A549 (cell line): ENCODE measurements around the gene RHBDL1. TPM values are rescaled to one million over a fixed set of nuclear protein-coding genes. Genes with fewer than 3 reads are reported as not detected.

Experiments
- ATAC-seq, 2 experiments: fragments of 200-7000 bp in 1 of 2; fragments of >200 bp in 1 of 2; cut with Nextera tagmentation in 1 of 2; cut with Tn5 transposase in 1 of 2; 3 replicates each; pipeline versions ENCODE4 v1.8.0 to v1.9.1; 2018 to 2020; ENCODE audit warnings: mild to moderate bottlenecking in 1 of 2, moderate library complexity in 1 of 2
- CTCF ChIA-PET: fragments of 300-600 bp; sonication (Branson Sonifier 250); formaldehyde crosslinking; extraction: SDS; loops from one replicate; lab custom pipeline; 2021; ENCODE audit warnings: antibody characterized with exemption, inconsistent platforms; lab: Yijun Ruan, JAX
- POLR2A ChIA-PET: fragments of 350-600 bp; formaldehyde crosslinking; extraction: SDS; loops from one replicate; lab custom pipeline; 2021; ENCODE audit warnings: antibody characterized with exemption, inconsistent platforms; lab: Yijun Ruan, JAX
- DNase-seq, 2 experiments: peaks; one replicate each; pipeline versions ENCODE4 v3.0.0 to v3.0.0-alpha.2; 2011 to 2016; ENCODE audit warnings: low read depth in 1 of 2, low spot score in 1 of 2
- FAIRE-seq: peaks from 2 replicates; lab custom pipeline; 2011; peaks lifted over from hg19 to GRCh38; lab: Jason Lieb, UNC
- H3K27ac ChIP-seq, 2 experiments: fragments of >200 bp; sonication (Bioruptor Twin); formaldehyde crosslinking; 3 replicates each; pipeline ENCODE4 v1.5.1; 2016 to 2017
- H3K4me1 ChIP-seq: fragments of >200 bp; sonication (Bioruptor Twin); formaldehyde crosslinking; 3 replicates; pipeline ENCODE4 v1.6.1; 2016
- H3K4me2 ChIP-seq: fragments of >200 bp; sonication (Bioruptor Twin); formaldehyde crosslinking; 3 replicates; pipeline ENCODE4 v1.6.1; 2016
- H3K4me3 ChIP-seq: fragments of >200 bp; sonication (Bioruptor Twin); formaldehyde crosslinking; 3 replicates; pipeline ENCODE4 v1.5.1; 2016
- H3K9me3 ChIP-seq: fragments of >200 bp; sonication (Bioruptor Twin); formaldehyde crosslinking; 3 replicates; pipeline ENCODE4 v1.6.1; 2016
- CEBPB ChIP-seq, 2 experiments: fragments of >200 bp in 1 of 2; sonication (Bioruptor Twin) in 1 of 2; formaldehyde crosslinking in 1 of 2; IDR thresholded peaks; 2 replicates each; pipeline ENCODE4 v1.6.1; 2012 to 2016
- CHD4 ChIP-seq: fragments of 200-600 bp; sonication (generic); IDR thresholded peaks from 2 replicates; pipeline ENCODE4 v1.6.1; 2016; ENCODE audit warnings: antibody characterized with exemption, mild to moderate bottlenecking, borderline replicate concordance
- ESRRA ChIP-seq: fragments of 150-350 bp; IDR thresholded peaks from 2 replicates; pipeline ENCODE4 v1.6.1; 2014; ENCODE audit warnings: mild to moderate bottlenecking, low read length, borderline replicate concordance
- GATA3 ChIP-seq: IDR thresholded peaks from 2 replicates; pipeline ENCODE4 v1.6.1; 2012; ENCODE audit warnings: borderline replicate concordance
- HDAC2 ChIP-seq: fragments of 200-600 bp; sonication (generic); IDR thresholded peaks from 2 replicates; pipeline ENCODE4 v1.6.1; 2016
- HOXA7 ChIP-seq: fragments of 250-450 bp; sonication (Bioruptor Pico); IDR thresholded peaks from 2 replicates; pipeline ENCODE4 v1.5.0; 2020; ENCODE audit warnings: mild to moderate bottlenecking, moderate library complexity
- JUNB ChIP-seq: fragments of >200 bp; sonication (Bioruptor Twin); formaldehyde crosslinking; IDR thresholded peaks from 2 replicates; pipeline ENCODE4 v1.6.1; 2016
- KDM5A ChIP-seq: fragments of 200-600 bp; sonication (generic); IDR thresholded peaks from 2 replicates; pipeline ENCODE4 v1.6.1; 2016; ENCODE audit warnings: antibody characterized with exemption, mild to moderate bottlenecking
- MAZ ChIP-seq: fragments of 150-350 bp; IDR thresholded peaks from 2 replicates; pipeline ENCODE4 v1.6.1; 2014; ENCODE audit warnings: antibody characterized with exemption, low read depth, low read length, borderline replicate concordance
- MYC ChIP-seq: IDR thresholded peaks from 2 replicates; pipeline ENCODE4 v1.6.1; 2012; ENCODE audit warnings: mild to moderate bottlenecking, inconsistent platforms, low read length, improper control_type of control experiment, borderline replicate concordance
- NFE2L2 ChIP-seq: fragments of 150-350 bp; conservative IDR thresholded peaks from 2 replicates; pipeline ENCODE4 v1.6.1; 2014; ENCODE audit warnings: low read length
- PHF8 ChIP-seq: fragments of 200-600 bp; sonication (generic); IDR thresholded peaks from 2 replicates; pipeline ENCODE4 v1.6.1; 2016; ENCODE audit warnings: low read depth, mild to moderate bottlenecking, antibody characterized with exemption, moderate library complexity, borderline replicate concordance
- POLR2A ChIP-seq: IDR thresholded peaks from 2 replicates; pipeline ENCODE4 v1.6.1; 2012; ENCODE audit warnings: mild to moderate bottlenecking, low read length
- RAD21 ChIP-seq, 2 experiments: fragments of >200 bp in 1 of 2; sonication (Bioruptor Twin) in 1 of 2; formaldehyde crosslinking in 1 of 2; IDR thresholded peaks in 1 of 2; conservative IDR thresholded peaks in 1 of 2; 2 replicates in 1 of 2; 3 replicates in 1 of 2; pipeline ENCODE4 v1.6.1; 2012 to 2018; ENCODE audit warnings: inconsistent platforms in 1 of 2
- RARB ChIP-seq: fragments of 250-450 bp; sonication (Bioruptor Pico); IDR thresholded peaks from 2 replicates; pipeline ENCODE4 v1.8.0; 2021; ENCODE audit warnings: mild to moderate bottlenecking, moderate library complexity
- RCOR1 ChIP-seq: fragments of 150-350 bp; IDR thresholded peaks from 2 replicates; pipeline ENCODE4 v1.6.1; 2014; ENCODE audit warnings: antibody characterized with exemption, low read length, low read depth
- RNF2 ChIP-seq: fragments of 200-600 bp; sonication (generic); IDR thresholded peaks from 2 replicates; pipeline ENCODE4 v1.6.1; 2016; ENCODE audit warnings: low read depth, mild to moderate bottlenecking, antibody characterized with exemption, moderate library complexity, borderline replicate concordance
- SMC3 ChIP-seq: fragments of >200 bp; sonication (Bioruptor Twin); formaldehyde crosslinking; IDR thresholded peaks from 3 replicates; pipeline ENCODE4 v1.6.1; 2018; ENCODE audit warnings: inconsistent platforms
- TFCP2L1 ChIP-seq: fragments of 250-450 bp; sonication (Bioruptor Pico); IDR thresholded peaks from 2 replicates; pipeline ENCODE4 v1.5.0; 2021; ENCODE audit warnings: mild to moderate bottlenecking
- WGBS: methylation state at CpG from one replicate; pipeline ENCODE4 v1.1.6; 2017; ENCODE audit errors: missing lambda C conversion rate; 5-methylcytosine and 5-hydroxymethylcytosine counted together
- polyA plus RNA-seq, 4 experiments: library from polyadenylated mRNA; depleted of rRNA in 3 of 4; stranded (reverse); fragments of >200 nt; fragmentation: RNase III in 1 of 4; extraction: RNeasy Plus Mini Kit Qiagen cat#74134 plus additional on column Dnase treatment in 1 of 4; gene quantifications; 2 replicates in 3 of 4; 3 replicates in 1 of 4; pipeline ENCODE4 v1.2.3, GENCODE V29; 2011 to 2017
- TF ChIP-seq, protein P1 (sequence below): IDR thresholded peaks from 2 replicates; pipeline ENCODE4 v1.6.1; 2012; ENCODE audit warnings: low read depth, borderline replicate concordance
- TF ChIP-seq, protein P2 (sequence below): fragments of >200 bp; sonication (Bioruptor Twin); formaldehyde crosslinking; IDR thresholded peaks from 3 replicates; pipeline ENCODE4 v1.6.1; 2016
- TF ChIP-seq, protein P3 (sequence below): fragments of 150-350 bp; IDR thresholded peaks from 2 replicates; pipeline ENCODE4 v1.6.1; 2014; ENCODE audit warnings: low read depth, mild to moderate bottlenecking, low read length
- TF ChIP-seq, protein P4 (sequence below): IDR thresholded peaks from 2 replicates; pipeline ENCODE4 v1.6.1; 2012
- TF ChIP-seq, protein P5 (sequence below): IDR thresholded peaks from 2 replicates; pipeline ENCODE4 v1.6.1; 2012

RHBDL1 gene
- polyA plus RNA-seq, 2 of the 4 experiments (the other 2 are of a cell fraction) = 0.56 to 1.4 TPM

GRCh38 chr16:667780-668518 is 7.5 kb upstream of the RHBDL1 start, which contains the start of gene RHOT2 (continued):
- no peak for TF ChIP-seq ESRRA
- peak; percentile 73 for TF ChIP-seq POLR2A
- TF ChIP-seq, protein P1, sequence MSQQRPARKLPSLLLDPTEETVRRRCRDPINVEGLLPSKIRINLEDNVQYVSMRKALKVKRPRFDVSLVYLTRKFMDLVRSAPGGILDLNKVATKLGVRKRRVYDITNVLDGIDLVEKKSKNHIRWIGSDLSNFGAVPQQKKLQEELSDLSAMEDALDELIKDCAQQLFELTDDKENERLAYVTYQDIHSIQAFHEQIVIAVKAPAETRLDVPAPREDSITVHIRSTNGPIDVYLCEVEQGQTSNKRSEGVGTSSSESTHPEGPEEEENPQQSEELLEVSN = peak; percentile 83
- TF ChIP-seq, protein P2, sequence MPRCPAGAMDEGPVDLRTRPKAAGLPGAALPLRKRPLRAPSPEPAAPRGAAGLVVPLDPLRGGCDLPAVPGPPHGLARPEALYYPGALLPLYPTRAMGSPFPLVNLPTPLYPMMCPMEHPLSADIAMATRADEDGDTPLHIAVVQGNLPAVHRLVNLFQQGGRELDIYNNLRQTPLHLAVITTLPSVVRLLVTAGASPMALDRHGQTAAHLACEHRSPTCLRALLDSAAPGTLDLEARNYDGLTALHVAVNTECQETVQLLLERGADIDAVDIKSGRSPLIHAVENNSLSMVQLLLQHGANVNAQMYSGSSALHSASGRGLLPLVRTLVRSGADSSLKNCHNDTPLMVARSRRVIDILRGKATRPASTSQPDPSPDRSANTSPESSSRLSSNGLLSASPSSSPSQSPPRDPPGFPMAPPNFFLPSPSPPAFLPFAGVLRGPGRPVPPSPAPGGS = peak; percentile 76; the same call in 2 of the 3 replicates
- TF ChIP-seq NFE2L2 = no peak
- TF ChIP-seq JUNB = no peak
- TF ChIP-seq MYC = peak; percentile 58
- TF ChIP-seq, protein P3, sequence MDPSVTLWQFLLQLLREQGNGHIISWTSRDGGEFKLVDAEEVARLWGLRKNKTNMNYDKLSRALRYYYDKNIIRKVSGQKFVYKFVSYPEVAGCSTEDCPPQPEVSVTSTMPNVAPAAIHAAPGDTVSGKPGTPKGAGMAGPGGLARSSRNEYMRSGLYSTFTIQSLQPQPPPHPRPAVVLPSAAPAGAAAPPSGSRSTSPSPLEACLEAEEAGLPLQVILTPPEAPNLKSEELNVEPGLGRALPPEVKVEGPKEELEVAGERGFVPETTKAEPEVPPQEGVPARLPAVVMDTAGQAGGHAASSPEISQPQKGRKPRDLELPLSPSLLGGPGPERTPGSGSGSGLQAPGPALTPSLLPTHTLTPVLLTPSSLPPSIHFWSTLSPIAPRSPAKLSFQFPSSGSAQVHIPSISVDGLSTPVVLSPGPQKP = 0 out of 2 replicates have a peak, but pooled peaks have one; percentile 34
- peak in 1 of 2 experiments; percentile 51; a peak in 4 of 5 replicates for TF ChIP-seq RAD21 (conservative IDR thresholded peaks at IDR 0.05 in 1 of 2, IDR thresholded peaks at IDR 0.05 in 1 of 2)
- no peak; the same call in 1 of the 2 replicates for TF ChIP-seq KDM5A
- TF ChIP-seq, protein P4, sequence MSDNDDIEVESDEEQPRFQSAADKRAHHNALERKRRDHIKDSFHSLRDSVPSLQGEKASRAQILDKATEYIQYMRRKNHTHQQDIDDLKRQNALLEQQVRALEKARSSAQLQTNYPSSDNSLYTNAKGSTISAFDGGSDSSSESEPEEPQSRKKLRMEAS = peak; percentile 85
- peak; percentile 73; the same call in 1 of the 2 replicates for TF ChIP-seq PHF8

DNA sequence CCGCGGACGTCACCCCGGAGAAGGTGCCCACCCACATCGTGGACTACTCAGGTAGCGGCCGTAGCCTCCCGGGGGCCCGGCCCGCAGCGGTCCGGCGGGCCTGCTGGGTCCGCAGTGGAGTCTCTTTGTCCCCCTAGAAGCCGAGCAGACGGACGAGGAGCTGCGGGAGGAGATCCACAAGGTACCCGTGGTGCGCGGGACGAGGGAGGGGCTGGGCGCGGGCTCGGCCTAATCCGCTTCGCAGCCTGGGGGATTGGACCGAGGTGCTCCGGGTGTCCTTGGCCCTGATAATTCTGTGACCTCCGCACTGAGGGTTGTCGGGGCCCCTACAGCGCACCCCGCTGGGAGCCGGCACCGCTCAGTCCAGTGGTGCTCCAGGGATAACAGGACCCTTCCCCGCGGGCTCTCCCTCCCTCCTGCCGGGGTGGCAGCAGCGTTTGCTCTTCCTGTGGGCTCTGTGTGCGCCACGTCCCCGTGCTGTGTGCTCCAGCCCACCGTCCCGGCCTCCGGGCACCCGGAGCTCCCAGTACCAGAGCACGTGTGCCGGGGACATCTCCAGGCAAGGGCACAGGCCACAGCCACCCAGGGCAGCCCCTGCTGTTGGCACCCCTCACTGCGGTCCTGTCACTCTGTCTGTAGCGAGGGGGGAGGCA is 6.8 kb upstream of the RHBDL1 start:
- TF ChIP-seq, protein P4 = 0 out of 2 replicates have a peak, but pooled peaks have one; percentile 17
- TF ChIP-seq KDM5A = 0 out of 2 replicates have a peak, but pooled peaks have one; percentile 25
- no peak for TF ChIP-seq CEBPB (IDR thresholded peaks at IDR 0.05)
- 0 out of 2 replicates have a peak, but pooled peaks have one; percentile 2 for TF ChIP-seq RNF2
- CTCF ChIA-PET = interaction anchor here (0.6 to 13.5 kb wide), 12 partner anchors 7 to 942 kb away, joined by 3 to 105 read pairs (median 12); partner anchors contain the start of genes RHBDL1, STUB1, WDR24 and WDR90
- POLR2A ChIA-PET = no interaction called here
- FAIRE-seq (no peak), ATAC-seq (peak; percentile 8 to 14; a peak in 3 of 6 replicates), DNase-seq (no peak)
- H3K4me1 ChIP-seq = peaks cover 11% of the 10 kb centered on the region
- peak overlapping the region; percentile 90 to 93 for H3K27ac ChIP-seq
- 18% methylated on average over 14 of the region's 50 CpGs for whole genome bisulfite sequencing
- no peaks in the 10 kb centered on the region for H3K9me3 ChIP-seq
- H3K4me2 ChIP-seq = peak overlapping the region; percentile 97
- H3K4me3 ChIP-seq = peak overlapping the region; percentile 98

- H3K4me1 ChIP-seq = peaks cover 15% of the 10 kb centered on the region
- no peaks in the 10 kb centered on the region for H3K9me3 ChIP-seq
- no peak for FAIRE-seq
- ChIA-PET CTCF (interaction anchor here (0.7 to 2.7 kb wide), 3 partner anchors 9 to 41 kb away, joined by 3 to 18 read pairs (median 3); no protein-coding TSS in a partner anchor), POLR2A (interaction anchor here (0.6 kb wide), 1 partner anchor 15 kb away, joined by 3 read pairs; the partner anchor contains the start of gene JMJD8)
- no peak overlapping the region for H3K27ac ChIP-seq
- no peak for DNase-seq
- WGBS = 88% methylated on average over 11 of the region's 13 CpGs
- no peak for ATAC-seq
- peak overlapping the region; percentile 97 for H3K4me2 ChIP-seq
- H3K4me3 ChIP-seq = no peak overlapping the region
- TF ChIP-seq HOXA7 (CRISPR knock-in tag) = no peak
- TF ChIP-seq, protein P5, sequence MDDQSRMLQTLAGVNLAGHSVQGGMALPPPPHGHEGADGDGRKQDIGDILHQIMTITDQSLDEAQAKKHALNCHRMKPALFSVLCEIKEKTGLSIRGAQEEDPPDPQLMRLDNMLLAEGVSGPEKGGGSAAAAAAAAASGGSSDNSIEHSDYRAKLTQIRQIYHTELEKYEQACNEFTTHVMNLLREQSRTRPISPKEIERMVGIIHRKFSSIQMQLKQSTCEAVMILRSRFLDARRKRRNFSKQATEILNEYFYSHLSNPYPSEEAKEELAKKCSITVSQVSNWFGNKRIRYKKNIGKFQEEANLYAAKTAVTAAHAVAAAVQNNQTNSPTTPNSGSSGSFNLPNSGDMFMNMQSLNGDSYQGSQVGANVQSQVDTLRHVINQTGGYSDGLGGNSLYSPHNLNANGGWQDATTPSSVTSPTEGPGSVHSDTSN = no peak
- TF ChIP-seq CHD4 = no peak
- no peak for TF ChIP-seq MAZ
- TF ChIP-seq SMC3 = no peak
- TF ChIP-seq RARB (CRISPR knock-in tag) = no peak
- no peak for TF ChIP-seq GATA3
- TF ChIP-seq, protein P2 = no peak
- no peak for TF ChIP-seq KDM5A
- no peak for TF ChIP-seq HDAC2
- no peak for TF ChIP-seq NFE2L2
- no peak for TF ChIP-seq TFCP2L1 (CRISPR knock-in tag)
- no peak for TF ChIP-seq RCOR1
Measured at GRCh38 chr16:669666-670065, 5.8 kb upstream of the RHBDL1 start.
